Islet precursor cell (in vitro differentiated cells): ENCODE results near the gene ANKRD23.
"Not testable (repeated sequence)": the region's sequence is repeated elsewhere in the genome, so short reads cannot be mapped to it uniquely, and the experiment has no call there.

Source experiments
- DNase-seq: peaks from one replicate; pipeline ENCODE4 v3.0.0-alpha.2; 2018

The ANKRD23 gene

GRCh38 chr2:96843538-96844268, at the start of gene ANKRD23:
TSS of gene ANKRD23 (minus strand) at chr2:96844021. CDS start at chr2:96843992, 29 bp downstream.
- peak; percentile 40 for DNase-seq

GRCh38 chr2:96891591-96892333, 47.9 kb upstream of the ANKRD23 start:
- peak; percentile 94 for DNase-seq

- no peak for DNase-seq
Measured at GRCh38 chr2:96890726-96891385, 47.0 kb upstream of the ANKRD23 start.

- DNase-seq, result no peak
Measured at GRCh38 chr2:96890252-96890651, 46.4 kb upstream of the ANKRD23 start.

- DNase-seq, result not testable (repeated sequence)
Measured at GRCh38 chr2:96889502-96889901, 45.7 kb upstream of the ANKRD23 start.

GRCh38 chr2:96888072-96889011, 44.5 kb upstream of the ANKRD23 start:
- DNase-seq, result peak; percentile 86

GRCh38 chr2:96887493-96888012, 43.7 kb upstream of the ANKRD23 start:
- peak; percentile 86 for DNase-seq

- no peak for DNase-seq
Measured at GRCh38 chr2:96885432-96886347, 41.9 kb upstream of the ANKRD23 start.

- peak; percentile 83 for DNase-seq
Measured at GRCh38 chr2:96884299-96885094, 40.7 kb upstream of the ANKRD23 start.

GRCh38 chr2:96883306-96883705, 39.5 kb upstream of the ANKRD23 start:
- DNase-seq, result no peak

GRCh38 chr2:96882906-96883305, 39.1 kb upstream of the ANKRD23 start:
- DNase-seq, result no peak

GRCh38 chr2:96882230-96882629, 38.4 kb upstream of the ANKRD23 start:
- DNase-seq, result peak; percentile 83

- DNase-seq, result peak; percentile 88
Measured at GRCh38 chr2:96881349-96882195, 37.8 kb upstream of the ANKRD23 start.

- DNase-seq, result no peak
Measured at GRCh38 chr2:96880891-96881273, 37.1 kb upstream of the ANKRD23 start.

GRCh38 chr2:96879545-96880040, 35.8 kb upstream of the ANKRD23 start:
- DNase-seq, result no peak

GRCh38 chr2:96878796-96879544, 35.1 kb upstream of the ANKRD23 start:
- DNase-seq, result no peak

- DNase-seq, result no peak
Measured at GRCh38 chr2:96878171-96878570, 34.4 kb upstream of the ANKRD23 start.

GRCh38 chr2:96877631-96878092, 33.8 kb upstream of the ANKRD23 start:
- DNase-seq, result no peak
